Measurements from ENCODE around the gene VAPB. TPM values are rescaled to one million over a fixed set of nuclear protein-coding genes. Genes with fewer than 3 reads are reported as not detected.
"Not testable (repeated sequence)": the region's sequence is repeated elsewhere in the genome, so short reads cannot be mapped to it uniquely, and the experiment has no call there.

The VAPB gene
- total RNA-seq, 1 donor from 2014 or later, result 47.6 TPM

DNA sequence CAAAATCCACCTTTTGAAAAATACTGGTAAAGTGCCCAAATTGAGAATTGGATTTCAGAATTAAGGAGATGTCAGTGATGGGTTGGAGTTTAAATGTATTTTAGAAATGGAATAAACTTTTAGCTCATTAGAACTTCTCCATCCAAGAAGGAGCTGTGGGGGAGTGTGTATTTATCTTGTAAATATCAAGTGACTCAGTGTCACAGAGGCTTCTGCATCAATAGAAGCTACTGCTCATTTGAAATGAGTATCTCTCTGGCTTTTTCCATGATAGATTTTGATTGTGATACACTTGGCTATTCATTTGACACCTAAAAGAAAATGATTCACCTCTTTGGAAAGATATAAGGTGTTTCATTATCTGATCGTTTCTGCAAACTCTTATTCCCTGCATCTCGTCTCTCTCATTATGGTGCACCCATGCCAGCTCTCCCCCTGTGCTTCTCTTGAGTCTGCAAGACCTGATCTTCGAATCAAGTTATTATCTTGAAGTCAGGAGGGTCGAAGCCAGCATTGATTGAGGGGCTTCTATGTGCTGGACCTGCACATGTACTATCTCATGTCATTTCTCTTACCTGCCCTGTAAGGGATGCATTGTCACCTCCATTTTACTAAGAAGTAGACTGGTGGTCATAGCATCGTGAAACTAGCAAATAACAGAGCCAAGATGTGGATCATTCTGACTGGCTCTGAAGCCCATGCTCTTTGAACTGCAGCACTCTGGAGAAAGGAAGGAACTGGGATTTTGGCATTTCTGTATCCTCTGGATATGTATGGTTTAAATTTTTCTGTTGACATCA is 30.1 kb downstream of the VAPB start:
- TF ChIP-seq, protein P1, sequence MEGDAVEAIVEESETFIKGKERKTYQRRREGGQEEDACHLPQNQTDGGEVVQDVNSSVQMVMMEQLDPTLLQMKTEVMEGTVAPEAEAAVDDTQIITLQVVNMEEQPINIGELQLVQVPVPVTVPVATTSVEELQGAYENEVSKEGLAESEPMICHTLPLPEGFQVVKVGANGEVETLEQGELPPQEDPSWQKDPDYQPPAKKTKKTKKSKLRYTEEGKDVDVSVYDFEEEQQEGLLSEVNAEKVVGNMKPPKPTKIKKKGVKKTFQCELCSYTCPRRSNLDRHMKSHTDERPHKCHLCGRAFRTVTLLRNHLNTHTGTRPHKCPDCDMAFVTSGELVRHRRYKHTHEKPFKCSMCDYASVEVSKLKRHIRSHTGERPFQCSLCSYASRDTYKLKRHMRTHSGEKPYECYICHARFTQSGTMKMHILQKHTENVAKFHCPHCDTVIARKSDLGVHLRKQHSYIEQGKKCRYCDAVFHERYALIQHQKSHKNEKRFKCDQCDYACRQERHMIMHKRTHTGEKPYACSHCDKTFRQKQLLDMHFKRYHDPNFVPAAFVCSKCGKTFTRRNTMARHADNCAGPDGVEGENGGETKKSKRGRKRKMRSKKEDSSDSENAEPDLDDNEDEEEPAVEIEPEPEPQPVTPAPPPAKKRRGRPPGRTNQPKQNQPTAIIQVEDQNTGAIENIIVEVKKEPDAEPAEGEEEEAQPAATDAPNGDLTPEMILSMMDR (IDR thresholded peaks at IDR 0.05), result no peak
- Mint-ChIP-seq H3K27me3 (ENCODE audit: unreplicated experiment) (no peaks in the 10 kb centered on the region), H3K9me3 (ENCODE audit: unreplicated experiment) (no peaks in the 10 kb centered on the region), H3K36me3 (ENCODE audit: unreplicated experiment) (peaks cover 23% of the 10 kb centered on the region), H3K4me1 (ENCODE audit: unreplicated experiment) (peaks cover 17% of the 10 kb centered on the region), H3K27ac (ENCODE audit: unreplicated experiment) (no peak overlapping the region), H3K4me3 (ENCODE audit: unreplicated experiment) (no peak overlapping the region)
- no peak for DNase-seq (ENCODE audit: extremely low spot score, unreplicated experiment)

DNA sequence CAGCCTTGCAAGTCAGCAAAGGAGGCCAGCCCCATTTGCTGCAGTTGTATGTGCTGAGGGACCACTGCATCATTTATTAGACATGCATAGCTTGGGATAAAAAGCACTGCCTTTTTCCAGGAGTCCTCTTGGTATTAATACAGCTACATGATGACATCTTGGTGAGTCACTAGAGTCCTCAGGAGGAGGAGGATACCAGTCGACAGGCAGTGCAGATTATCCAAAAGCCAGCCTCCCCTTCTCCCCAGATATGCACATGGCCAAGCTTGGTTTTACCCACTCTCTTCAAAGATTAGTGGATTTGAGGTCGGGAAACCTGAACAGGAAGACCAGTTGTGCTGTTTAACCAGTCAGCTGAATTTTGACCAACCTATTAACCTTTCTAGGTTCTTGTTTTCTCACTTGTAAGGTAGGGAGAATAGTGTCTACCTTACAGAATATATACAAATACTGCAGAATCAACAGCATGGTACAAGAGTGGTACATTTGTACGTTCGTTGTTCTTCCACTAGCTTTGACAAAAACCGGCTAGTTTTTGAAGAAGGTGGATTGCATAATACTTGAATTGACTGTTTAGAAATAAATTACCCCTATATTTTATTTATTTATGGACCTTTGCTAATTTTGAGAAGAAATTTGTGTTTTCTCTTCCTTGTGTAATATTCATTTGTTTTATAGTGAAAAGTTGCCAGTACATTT is 31.9 kb downstream of the VAPB start:
- no peak overlapping the region for H3K4me3 Mint-ChIP-seq (ENCODE audit: unreplicated experiment)

DNA sequence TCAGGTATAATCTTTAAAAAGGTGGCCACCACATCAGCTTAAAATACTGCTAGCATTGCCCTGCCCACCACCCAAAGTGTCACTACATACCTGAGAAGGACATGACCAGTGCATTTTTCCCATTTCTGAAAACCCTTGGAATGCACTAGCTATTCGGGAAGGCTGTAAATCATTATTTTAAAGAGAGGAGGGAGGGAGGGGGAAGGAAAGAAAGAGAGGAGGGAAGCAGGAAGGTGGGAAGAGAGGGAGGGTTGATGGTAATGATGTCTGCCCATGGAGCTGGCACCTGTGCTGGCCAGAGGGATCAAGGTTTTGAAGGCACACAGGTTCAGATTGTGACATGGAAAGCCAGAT is 32.4 kb downstream of the VAPB start:
- Mint-ChIP-seq H3K4me1 (ENCODE audit: unreplicated experiment) (peaks cover 8% of the 10 kb centered on the region), H3K9me3 (ENCODE audit: unreplicated experiment) (no peaks in the 10 kb centered on the region), H3K4me3 (ENCODE audit: unreplicated experiment) (no peak overlapping the region), H3K36me3 (ENCODE audit: unreplicated experiment) (peaks cover 23% of the 10 kb centered on the region), H3K27ac (ENCODE audit: unreplicated experiment) (no peak overlapping the region), H3K27me3 (ENCODE audit: unreplicated experiment) (no peaks in the 10 kb centered on the region)
- DNase-seq (ENCODE audit: extremely low spot score, unreplicated experiment), result no peak
- TF ChIP-seq, protein P1 (IDR thresholded peaks at IDR 0.05), result no peak

More for the DNA sequence above, 31.9 kb downstream of the VAPB start:
- Mint-ChIP-seq H3K27ac (ENCODE audit: unreplicated experiment) (no peak overlapping the region), H3K9me3 (ENCODE audit: unreplicated experiment) (no peaks in the 10 kb centered on the region), H3K4me1 (ENCODE audit: unreplicated experiment) (peaks cover 11% of the 10 kb centered on the region), H3K27me3 (ENCODE audit: unreplicated experiment) (no peaks in the 10 kb centered on the region), H3K36me3 (ENCODE audit: unreplicated experiment) (peaks cover 23% of the 10 kb centered on the region)
- DNase-seq (ENCODE audit: extremely low spot score, unreplicated experiment), result no peak
- TF ChIP-seq, protein P1 (IDR thresholded peaks at IDR 0.05), result no peak

DNA sequence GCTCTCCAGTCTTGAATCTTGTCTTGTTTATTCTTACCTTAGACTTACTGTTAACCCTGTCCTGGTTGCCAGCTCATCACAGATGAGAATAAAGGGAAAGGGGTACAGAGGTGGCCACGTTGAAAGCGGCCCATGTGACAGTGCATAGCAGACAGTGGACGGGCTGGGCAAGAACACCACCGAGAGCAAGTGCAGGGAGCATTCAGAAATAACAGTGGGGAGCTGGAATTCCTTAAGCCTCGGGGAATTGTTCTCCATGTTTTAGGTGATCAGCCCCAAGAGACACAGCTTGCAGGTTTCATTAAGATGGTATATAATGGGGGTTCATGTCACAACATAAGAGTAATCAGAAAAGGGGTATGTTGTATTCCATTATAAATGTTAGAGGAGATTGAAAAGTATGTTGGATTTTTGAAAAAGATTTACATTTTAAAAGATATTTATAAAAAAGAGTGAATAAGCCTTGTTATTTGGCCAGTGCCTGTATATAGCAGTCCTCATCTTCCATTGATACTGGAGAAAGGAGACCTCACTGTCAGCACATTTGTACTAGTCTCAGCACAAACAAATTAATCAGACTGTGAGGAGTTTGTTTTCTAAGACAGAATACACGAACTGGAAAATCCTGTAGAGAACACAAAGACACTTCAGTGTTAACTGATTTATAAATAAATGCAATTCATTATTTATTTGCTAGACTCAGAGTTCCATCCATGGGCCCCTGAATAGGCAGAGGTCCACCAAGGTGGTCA is 35.4 kb downstream of the VAPB start:
- Mint-ChIP-seq H3K36me3 (ENCODE audit: unreplicated experiment) (peaks cover 19% of the 10 kb centered on the region), H3K4me1 (ENCODE audit: unreplicated experiment) (peaks cover 7% of the 10 kb centered on the region), H3K4me3 (ENCODE audit: unreplicated experiment) (no peak overlapping the region), H3K27ac (ENCODE audit: unreplicated experiment) (no peak overlapping the region), H3K27me3 (ENCODE audit: unreplicated experiment) (no peaks in the 10 kb centered on the region), H3K9me3 (ENCODE audit: unreplicated experiment) (no peaks in the 10 kb centered on the region)
- DNase-seq (ENCODE audit: extremely low spot score, unreplicated experiment), result no peak
- TF ChIP-seq, protein P1 (IDR thresholded peaks at IDR 0.05), result no peak

DNA sequence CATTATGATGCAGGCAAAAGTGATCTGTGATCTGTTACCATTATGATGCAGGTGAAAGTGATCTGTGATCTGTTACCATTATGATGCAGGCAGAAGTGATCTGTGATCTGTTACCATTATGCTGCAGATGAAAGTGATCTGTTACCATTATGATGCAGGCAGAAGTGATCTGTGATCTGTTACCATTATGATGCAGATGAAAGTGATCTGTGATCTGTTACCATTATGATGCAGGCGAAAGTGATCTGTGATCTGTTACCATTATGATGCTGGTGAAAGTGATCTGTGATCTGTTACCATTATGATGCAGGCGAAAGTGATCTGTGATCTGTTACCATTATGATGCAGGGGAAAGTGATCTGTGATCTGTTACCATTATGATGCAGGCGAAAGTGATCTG is 38.5 kb downstream of the VAPB start:
- H3K4me1 Mint-ChIP-seq (ENCODE audit: unreplicated experiment); H3K4me3 Mint-ChIP-seq (ENCODE audit: unreplicated experiment); H3K9me3 Mint-ChIP-seq (ENCODE audit: unreplicated experiment); H3K27ac Mint-ChIP-seq (ENCODE audit: unreplicated experiment); H3K27me3 Mint-ChIP-seq (ENCODE audit: unreplicated experiment); DNase-seq (ENCODE audit: extremely low spot score, unreplicated experiment): not testable (repeated sequence)
- peaks cover 11% of the 10 kb centered on the region for H3K36me3 Mint-ChIP-seq (ENCODE audit: unreplicated experiment)

Measured in osteocyte (in vitro differentiated cells).